ENCODE data around the gene DUS4L.
"Not testable (repeated sequence)": the region's sequence is repeated elsewhere in the genome, so short reads cannot be mapped to it uniquely, and the experiment has no call there.

Gene DUS4L
- 1.5 reads per million for total RNA-seq

GRCh38 chr7:107563775-107564552, at the start of gene DUS4L, which contains the start of gene COG5:
DUS4L (plus strand) TSS chr7:107563971; CDS start chr7:107567071, 3,100 bp downstream.
COG5 (minus strand) TSS chr7:107563920; CDS start chr7:107563896, 24 bp downstream.
- DNase-seq: peak; percentile 80

- no peak for DNase-seq
Measured at GRCh38 chr7:107526672-107527071, 37.1 kb upstream of the DUS4L start.

GRCh38 chr7:107527196-107527595, 36.6 kb upstream of the DUS4L start:
- no peak for DNase-seq

- DNase-seq: no peak
Measured at GRCh38 chr7:107528461-107528860, 35.3 kb upstream of the DUS4L start.

GRCh38 chr7:107530751-107531150, 33.0 kb upstream of the DUS4L start:
- no peak for DNase-seq

- no peak for DNase-seq
Measured at GRCh38 chr7:107534139-107534538, 29.6 kb upstream of the DUS4L start.

- not testable (repeated sequence) for DNase-seq
Measured at GRCh38 chr7:107537228-107537627, 26.5 kb upstream of the DUS4L start.

GRCh38 chr7:107538001-107538400, 25.8 kb upstream of the DUS4L start:
- no peak for DNase-seq

- no peak for DNase-seq
Measured at GRCh38 chr7:107543338-107543993, 20.3 kb upstream of the DUS4L start.

GRCh38 chr7:107544848-107545591, 18.8 kb upstream of the DUS4L start:
- no peak for DNase-seq

GRCh38 chr7:107551936-107552335, 11.8 kb upstream of the DUS4L start:
- no peak for DNase-seq

GRCh38 chr7:107555893-107556292, 7.9 kb upstream of the DUS4L start:
- no peak for DNase-seq

- no peak for DNase-seq
Measured at GRCh38 chr7:107559864-107560263, 3.9 kb upstream of the DUS4L start.

- peak; percentile 46 for DNase-seq
Measured at GRCh38 chr7:107560898-107561516, 2.8 kb upstream of the DUS4L start.

- no peak for DNase-seq
Measured at GRCh38 chr7:107563081-107563774, 543 bp upstream of the DUS4L start.

- no peak for DNase-seq
Measured at GRCh38 chr7:107564553-107565298, 955 bp downstream of the DUS4L start.

- no peak for DNase-seq
Measured at GRCh38 chr7:107570298-107570697, 6.5 kb downstream of the DUS4L start.

GRCh38 chr7:107573537-107573936, 9.8 kb downstream of the DUS4L start:
- DNase-seq: no peak

GRCh38 chr7:107579554-107579884, 15.7 kb downstream of the DUS4L start:
- DNase-seq: no peak

- peak; percentile 53 for DNase-seq
Measured at GRCh38 chr7:107579885-107580715, 16.3 kb downstream of the DUS4L start, which contains the start of gene BCAP29. BCAP29 (plus strand) TSS chr7:107580246; CDS start chr7:107580773, 527 bp downstream.

Measured in effector CD4-positive, alpha-beta T cell (primary cell).